HepG2 (cell line): ENCODE data around the gene TCF23. TPM values are rescaled to one million over a fixed set of nuclear protein-coding genes. Genes with fewer than 3 reads are reported as not detected.

Experiments
- CREM ChIP-seq, 2 experiments: sonication (generic) in 1 of 2; formaldehyde crosslinking in 1 of 2; IDR thresholded peaks; 2 replicates each; pipeline versions ENCODE4 v1.4.0 to v1.6.1; 2016 to 2020; ENCODE audit warnings: antibody characterized with exemption in 1 of 2, mild to moderate bottlenecking in 1 of 2, missing genetic modification reagents in 1 of 2
- EHMT2 ChIP-seq: fragments of 200-600 bp; sonication (generic); IDR thresholded peaks from 2 replicates; pipeline ENCODE4 v1.7.0; 2017; ENCODE audit warnings: antibody characterized with exemption, low read depth, low read length, borderline replicate concordance
- MYC ChIP-seq: sonication (generic); formaldehyde crosslinking; IDR thresholded peaks from 2 replicates; pipeline ENCODE4 v1.9.0; 2021; ENCODE audit warnings: missing genetic modification reagents, borderline replicate concordance
- NFE2L2 ChIP-seq: fragments of 150-350 bp; IDR thresholded peaks from 2 replicates; pipeline ENCODE4 v1.6.1; 2014; ENCODE audit warnings: low read length
- NFKB2 ChIP-seq: sonication (generic); formaldehyde crosslinking; IDR thresholded peaks from 2 replicates; pipeline ENCODE4 v1.4.0; 2020; ENCODE audit warnings: missing genetic modification reagents, borderline replicate concordance
- NR2F1 ChIP-seq, 2 experiments: fragments of 450-650 bp in 1 of 2; formaldehyde crosslinking in 1 of 2; IDR thresholded peaks; 2 replicates each; pipeline versions ENCODE4 v1.5.0 to v1.6.1; 2016 to 2020; ENCODE audit warnings: mild to moderate bottlenecking in 1 of 2, missing compliant biosample characterization in 1 of 2, missing genetic modification reagents in 1 of 2, moderate library complexity in 1 of 2
- RBM22 ChIP-seq: fragments of 200-400 bp; formaldehyde crosslinking; optimal IDR thresholded peaks from 2 replicates; pipeline ENCODE3; 2017; ENCODE audit warnings: mild to moderate bottlenecking, low read length, moderate library complexity
- U2AF1 ChIP-seq: fragments of 200-400 bp; formaldehyde crosslinking; optimal IDR thresholded peaks from 2 replicates; pipeline ENCODE3; 2017; ENCODE audit warnings: mild to moderate bottlenecking, low read depth, low read length
- ZBTB8A ChIP-seq: sonication (generic); formaldehyde crosslinking; IDR thresholded peaks from 2 replicates; pipeline ENCODE4 v1.4.0; 2020; ENCODE audit warnings: mild to moderate bottlenecking, low read depth, missing genetic modification reagents, borderline replicate concordance
- ZNF10 ChIP-seq: sonication (generic); formaldehyde crosslinking; IDR thresholded peaks from 2 replicates; pipeline ENCODE4 v1.4.0; 2020; ENCODE audit warnings: mild to moderate bottlenecking, low read depth, missing genetic modification reagents, borderline replicate concordance
- ZNF3 ChIP-seq: IDR thresholded peaks from 2 replicates; pipeline ENCODE4 v1.7.0; 2017; ENCODE audit warnings: inconsistent platforms
- ZNF333 ChIP-seq: sonication (generic); formaldehyde crosslinking; IDR thresholded peaks from 2 replicates; pipeline ENCODE4 v1.4.0; 2020; ENCODE audit warnings: mild to moderate bottlenecking, missing genetic modification reagents, borderline replicate concordance
- ZNF446 ChIP-seq: sonication (generic); formaldehyde crosslinking; IDR thresholded peaks from 2 replicates; pipeline ENCODE4 v1.5.0; 2020; ENCODE audit warnings: mild to moderate bottlenecking, missing genetic modification reagents
- ZNF496 ChIP-seq: sonication (generic); formaldehyde crosslinking; IDR thresholded peaks from 2 replicates; pipeline ENCODE4 v1.8.1; 2023; ENCODE audit warnings: mild to moderate bottlenecking, moderate library complexity, missing genetic modification reagents; ENCODE audit not compliant: insufficient replicate concordance
- ZNF510 ChIP-seq: sonication (generic); formaldehyde crosslinking; IDR thresholded peaks from 2 replicates; pipeline ENCODE4 v1.4.0; 2020; ENCODE audit warnings: low read depth, mild to moderate bottlenecking, missing genetic modification reagents
- ZNF749 ChIP-seq: sonication (generic); formaldehyde crosslinking; IDR thresholded peaks from 2 replicates; pipeline ENCODE4 v1.8.0; 2022; ENCODE audit warnings: mild to moderate bottlenecking, missing genetic modification reagents, moderate library complexity, borderline replicate concordance
- ZNF773 ChIP-seq: sonication (generic); formaldehyde crosslinking; IDR thresholded peaks from 2 replicates; pipeline ENCODE4 v1.4.0; 2020; ENCODE audit warnings: missing genetic modification reagents, borderline replicate concordance
- ZSCAN31 ChIP-seq: sonication (generic); formaldehyde crosslinking; IDR thresholded peaks from 2 replicates; pipeline ENCODE4 v1.5.0; 2020; ENCODE audit warnings: low read depth, mild to moderate bottlenecking, missing genetic modification reagents
- polyA plus RNA-seq, 8 experiments: library from polyadenylated mRNA; depleted of rRNA in 3 of 8; stranded (reverse) in 7 of 8; unstranded in 1 of 8; fragments of >200 nt; fragmentation: Illumina TruSeq in 4 of 8; extraction: Trizol in 4 of 8; gene quantifications; 2 replicates each; pipeline versions ENCODE4 v1.2.1 to v1.2.3, GENCODE V29; 2011 to 2016; ENCODE audit warnings: low read depth in 4 of 8, missing spikeins in 1 of 8, mixed read lengths in 1 of 8; ENCODE audit not compliant: insufficient read depth in 1 of 8
- total RNA-seq, 5 experiments: library from RNA; depleted of rRNA; stranded (reverse); fragments of >200 nt; fragmentation: Illumina TruSeq; extraction: Trizol; gene quantifications; 2 replicates each; pipeline ENCODE4 v1.2.3, GENCODE V29; 2016; ENCODE audit warnings: low read depth in 1 of 5
- TF ChIP-seq, protein P1 (sequence below): sonication (generic); formaldehyde crosslinking; IDR thresholded peaks from 2 replicates; pipeline ENCODE4 v1.5.1; 2020; ENCODE audit warnings: missing genetic modification reagents, mild to moderate bottlenecking, borderline replicate concordance

TCF23 gene
- total and polyA plus RNA-seq, 2 of the 13 experiments (the other 11 are each of a cell fraction or from before 2014, with no cell fraction given): 0.02 to 1.4 TPM

DNA sequence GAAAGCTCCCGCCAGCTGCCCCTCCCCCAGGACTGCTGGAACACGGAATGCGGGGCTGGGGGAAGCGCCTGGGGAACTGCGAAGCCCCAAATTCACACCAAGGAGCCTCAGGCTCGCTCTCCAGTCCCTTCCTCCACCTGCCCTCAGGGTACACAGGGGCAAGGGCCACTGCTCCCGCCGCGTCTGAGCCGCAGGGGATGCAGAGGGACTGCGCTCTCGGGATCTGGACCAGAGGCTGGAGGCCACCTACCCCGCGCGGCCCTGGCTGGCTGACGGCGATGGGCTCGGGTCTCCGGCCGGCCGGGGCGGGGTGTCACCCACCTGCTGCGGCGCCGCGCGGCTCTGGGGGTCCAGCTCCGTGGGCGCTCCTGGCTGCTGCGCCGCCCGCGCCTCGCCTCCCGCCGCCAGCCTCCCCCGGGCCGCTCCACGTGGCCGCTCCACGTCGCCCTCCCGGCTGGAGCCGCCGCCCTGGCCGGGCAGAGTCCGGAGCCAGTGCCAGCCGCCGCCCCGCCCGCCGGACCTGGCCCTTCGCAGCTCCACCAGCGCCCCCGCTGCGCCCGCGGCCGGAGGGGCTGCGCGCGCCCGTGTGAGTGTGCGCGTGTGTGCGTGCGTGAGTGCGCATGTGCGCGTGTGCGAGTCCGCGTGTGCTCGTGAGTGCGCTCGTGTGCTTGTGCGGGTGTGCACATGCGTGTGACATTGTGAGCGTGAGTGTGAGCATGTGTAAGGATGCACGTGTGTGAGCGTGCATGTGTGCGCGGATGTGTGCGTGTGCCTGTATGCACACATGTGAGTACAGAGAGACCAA, 30.1 kb upstream of the TCF23 start, which contains the start of gene CGREF1 (continued):
- TF ChIP-seq CREM (IDR thresholded peaks at IDR 0.05) (no peak), CREM (CRISPR knock-in tag; IDR thresholded peaks at IDR 0.05) (no peak), ZNF446 (peak; percentile 18; the same call in 1 of the 2 replicates), ZNF749 (CRISPR knock-in tag) (peak; percentile 70; the same call in 1 of the 2 replicates), NFE2L2 (no peak), MYC (CRISPR knock-in tag) (peak; percentile 76; the same call in 1 of the 2 replicates), NFKB2 (no peak; the same call in 1 of the 2 replicates), U2AF1 (no peak), ZNF333 (CRISPR knock-in tag) (peak; percentile 87; the same call in 1 of the 2 replicates), ZBTB8A (CRISPR knock-in tag) (no peak), NR2F1 (CRISPR knock-in tag; IDR thresholded peaks at IDR 0.05) (no peak), EHMT2 (no peak), ZNF773 (CRISPR knock-in tag) (no peak), ZNF510 (no peak), RBM22 (no peak), ZSCAN31 (CRISPR knock-in tag) (no peak), ZNF3 (CRISPR knock-in tag) (no peak), ZNF496 (CRISPR knock-in tag) (no peak), ZNF10 (no peak)
- TF ChIP-seq, protein P1, sequence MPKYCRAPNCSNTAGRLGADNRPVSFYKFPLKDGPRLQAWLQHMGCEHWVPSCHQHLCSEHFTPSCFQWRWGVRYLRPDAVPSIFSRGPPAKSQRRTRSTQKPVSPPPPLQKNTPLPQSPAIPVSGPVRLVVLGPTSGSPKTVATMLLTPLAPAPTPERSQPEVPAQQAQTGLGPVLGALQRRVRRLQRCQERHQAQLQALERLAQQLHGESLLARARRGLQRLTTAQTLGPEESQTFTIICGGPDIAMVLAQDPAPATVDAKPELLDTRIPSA (CRISPR knock-in tag): no peak
